B cell (primary cell): Measurements from ENCODE around the gene STEAP1B. TPM values are rescaled to one million over a fixed set of nuclear protein-coding genes. Genes with fewer than 3 reads are reported as not detected.

Experiments
- ATAC-seq: fragments of 200-7000 bp; cut with Tn5 transposase; one replicate; pipeline ENCODE4 v1.10.0; 2021; ENCODE audit warnings: low read depth, mild to moderate bottlenecking, moderate number of reproducible peaks, moderate library complexity
- CTCF ChIA-PET: fragments of 350-600 bp; sonication (Branson Sonifier 250); formaldehyde crosslinking; loops from one replicate; lab custom pipeline; 2021; ENCODE audit warnings: antibody characterized with exemption, inconsistent platforms; lab: Charles Lee
- POLR2A ChIA-PET: fragments of 350-600 bp; sonication (Branson Sonifier 250); formaldehyde crosslinking; loops from one replicate; lab custom pipeline; 2021; ENCODE audit warnings: antibody characterized with exemption; lab: Charles Lee
- DNase-seq: peaks from one replicate; pipeline ENCODE4 v3.0.0; 2013
- H2AFZ ChIP-seq: 2 replicates; pipeline ENCODE4 v1.6.1; 2012; ENCODE audit warnings: mild to moderate bottlenecking, low read depth, low read length; ENCODE audit not compliant: insufficient read depth, poor library complexity, severe bottlenecking
- H3K27ac ChIP-seq, 2 donors: 1 replicate in 1 of 2; 2 replicates in 1 of 2; pipeline ENCODE4 v1.5.1; 2012 to 2013; ENCODE audit warnings: low read length in 2 of 2, mild to moderate bottlenecking in 2 of 2, moderate library complexity in 1 of 2
- H3K27me3 ChIP-seq, 4 experiments: fragments of 200-600 bp in 1 of 4; sonication (generic) in 1 of 4; replicated peaks in 1 of 4; 1 replicate in 2 of 4; 2 replicates in 2 of 4; pipeline versions ENCODE4 v1.6.1 to v1.7.0; 2013 to 2016; ENCODE audit warnings: low read length in 3 of 4, mild to moderate bottlenecking in 2 of 4, mixed read lengths in 1 of 4, moderate library complexity in 1 of 4; ENCODE audit not compliant: insufficient read depth in 4 of 4, control insufficient read depth in 3 of 4; ENCODE audit errors: control extremely low read depth in 1 of 4
- H3K36me3 ChIP-seq, 2 experiments: replicated peaks in 1 of 2; 1 replicate in 1 of 2; 2 replicates in 1 of 2; pipeline versions ENCODE4 v1.6.1 to v1.7.1; 2013; ENCODE audit warnings: low read length in 1 of 2; ENCODE audit not compliant: insufficient read depth in 2 of 2, control insufficient read depth in 1 of 2; ENCODE audit errors: control extremely low read depth in 1 of 2, extremely low read depth in 1 of 2
- H3K4me1 ChIP-seq, 2 donors: fragments of 200-600 bp in 1 of 2; sonication (generic) in 1 of 2; 1 replicate in 1 of 2; 2 replicates in 1 of 2; pipeline versions ENCODE4 v1.5.1 to v1.6.1; 2013 to 2017; ENCODE audit warnings: low read length in 2 of 2; ENCODE audit not compliant: control insufficient read depth in 2 of 2, insufficient read depth in 2 of 2
- H3K4me2 ChIP-seq: replicated peaks from 2 replicates; pipeline ENCODE3; 2012; ENCODE audit warnings: mild to moderate bottlenecking, low read depth, low read length; ENCODE audit not compliant: poor library complexity, severe bottlenecking
- H3K4me3 ChIP-seq, 5 experiments: fragments of 200-600 bp in 1 of 5; sonication (generic) in 1 of 5; 1 replicate in 3 of 5; 2 replicates in 2 of 5; pipeline versions ENCODE4 v1.5.1 to v1.7.0; 2011 to 2016; ENCODE audit warnings: low read length in 4 of 5, mild to moderate bottlenecking in 4 of 5, low read depth in 2 of 5, control low read depth in 1 of 5, moderate library complexity in 1 of 5; ENCODE audit not compliant: insufficient read depth in 1 of 5; ENCODE audit errors: control extremely low read depth in 1 of 5, extremely low read depth in 1 of 5
- H3K79me2 ChIP-seq: fragments of 200-600 bp; sonication (generic); one replicate; pipeline ENCODE4 v1.6.0; 2016; ENCODE audit warnings: low read length; ENCODE audit not compliant: control insufficient read depth, insufficient read depth
- H3K9ac ChIP-seq: fragments of 200-600 bp; sonication (generic); 2 replicates; pipeline ENCODE4 v1.6.1; 2017; ENCODE audit warnings: mild to moderate bottlenecking, low read length, moderate library complexity
- H3K9me3 ChIP-seq, 3 donors: one replicate each; pipeline versions ENCODE4 v1.6.1 to v1.7.1; 2013; ENCODE audit warnings: low read length in 2 of 3; ENCODE audit not compliant: control insufficient read depth in 2 of 3, insufficient read depth in 1 of 3; ENCODE audit errors: control extremely low read depth in 1 of 3
- H4K20me1 ChIP-seq: 2 replicates; pipeline ENCODE4 v1.6.0; 2012; ENCODE audit warnings: mild to moderate bottlenecking, low read length; ENCODE audit not compliant: insufficient read depth, control insufficient read depth, poor library complexity, severe bottlenecking
- H3K27ac Mint-ChIP-seq: one replicate; pipeline ENCODE4 v1.8.0; 2021; ENCODE audit warnings: mixed read lengths
- H3K27me3 Mint-ChIP-seq: one replicate; pipeline ENCODE4 v1.8.0; 2021; ENCODE audit warnings: mixed read lengths
- H3K4me1 Mint-ChIP-seq: one replicate; pipeline ENCODE4 v1.8.0; 2021; ENCODE audit warnings: mixed read lengths
- H3K4me3 Mint-ChIP-seq: one replicate; pipeline ENCODE4 v1.8.0; 2021; ENCODE audit warnings: mixed read lengths
- H3K9me3 Mint-ChIP-seq: one replicate; pipeline ENCODE4 v1.8.0; 2022; ENCODE audit warnings: mixed read lengths; ENCODE audit not compliant: insufficient read depth
- CTCF ChIP-seq: fragments of 200-600 bp; IDR thresholded peaks from one replicate; pipeline ENCODE4 v1.8.0; 2022; ENCODE audit warnings: antibody characterized with exemption, mild to moderate bottlenecking
- EZH2 ChIP-seq: IDR thresholded peaks from 2 replicates; pipeline ENCODE4 v1.6.1; 2012; ENCODE audit warnings: borderline replicate concordance, low read depth, mild to moderate bottlenecking, moderate library complexity, low read length; ENCODE audit not compliant: insufficient read depth, poor library complexity, severe bottlenecking
- WGBS: methylation state at CpG from one replicate; pipeline ENCODE4 v1.1.5; 2013; ENCODE audit warnings: missing lambda C conversion rate; ENCODE audit not compliant: insufficient coverage; 5-methylcytosine and 5-hydroxymethylcytosine counted together
- intact Hi-C: fragments of 100-400 bp; cut with micrococcal nuclease; formaldehyde crosslinking; loops from one replicate; pipeline ENCODE4 v1.10.0; 2022
- polyA plus RNA-seq: library from polyadenylated mRNA; depleted of rRNA; stranded (reverse); fragments of >200 nt; gene quantifications from 2 replicates; pipeline ENCODE4 v1.2.3, GENCODE V29; 2012
- total RNA-seq, 2 donors: library from RNA; stranded (reverse); fragments of 120-200 nt in 1 of 2; gene quantifications; 1 replicate in 1 of 2; 2 replicates in 1 of 2; pipeline versions ENCODE4 v1.2.3 to v1.2.4, GENCODE V29; 2013 to 2022

STEAP1B gene
- total and polyA plus RNA-seq, 2 donors (not counting 1 experiment from before 2014, with no cell fraction given), result 8.8 to 24.7 TPM

GRCh38 chr7:22548313-22548712 lies 48.3 kb upstream of the STEAP1B start:
- Mint-ChIP-seq H3K4me1 (peaks cover 32% of the 10 kb centered on the region), H3K4me3 (no peak overlapping the region), H3K27ac (no peak overlapping the region), H3K27me3 (peaks cover 14% of the 10 kb centered on the region), H3K9me3 (no peaks in the 10 kb centered on the region)
- Histone ChIP-seq H3K27me3 (peaks cover 0 to 14% (median 4%) of the 10 kb centered on the region in 4 experiments), H3K27ac (no peak overlapping the region), H3K4me1 (peaks cover 29 to 32% of the 10 kb centered on the region in 2 donors), H3K36me3 (no peaks in the 10 kb centered on the region), H3K4me2 (no peak overlapping the region), H3K9me3 (no peaks in the 10 kb centered on the region), H4K20me1 (no peaks in the 10 kb centered on the region), H3K79me2 (no peaks in the 10 kb centered on the region), H3K9ac (no peak overlapping the region), H2AFZ (no peak overlapping the region), H3K4me3 (no peak overlapping the region)
- intact Hi-C loops, result no loop called here
- WGBS, result no CpG with 5 or more reads among the region's 1 CpG
- ChIA-PET CTCF (interaction anchor here (1.0 to 1.5 kb wide), 2 partner anchors 12 to 165 kb away, joined by 3 to 7 read pairs; no protein-coding TSS in a partner anchor), POLR2A (no interaction called here)
- ATAC-seq, result no peak
- no peak for DNase-seq
- TF ChIP-seq CTCF (no peak), EZH2 (no peak)

- Histone ChIP-seq H2AFZ (no peak overlapping the region), H3K4me2 (no peak overlapping the region), H3K9ac (no peak overlapping the region), H3K27me3 (peaks cover 0 to 14% (median 4%) of the 10 kb centered on the region in 4 experiments), H3K36me3 (no peaks in the 10 kb centered on the region), H3K27ac (no peak overlapping the region), H3K4me1 (peaks cover 21 to 23% of the 10 kb centered on the region in 2 donors), H4K20me1 (no peaks in the 10 kb centered on the region), H3K4me3 (no peak overlapping the region), H3K79me2 (no peaks in the 10 kb centered on the region), H3K9me3 (no peaks in the 10 kb centered on the region)
- CTCF ChIA-PET, result no interaction called here
- TF ChIP-seq CTCF (no peak), EZH2 (no peak)
- POLR2A ChIA-PET, result no interaction called here
- H3K4me3 Mint-ChIP-seq, result no peak overlapping the region
- no peaks in the 10 kb centered on the region for H3K9me3 Mint-ChIP-seq
- DNase-seq (no peak), ATAC-seq (no peak)
- peaks cover 25% of the 10 kb centered on the region for H3K4me1 Mint-ChIP-seq
- H3K27ac Mint-ChIP-seq, result no peak overlapping the region
- intact Hi-C loops, result no loop called here
- peaks cover 14% of the 10 kb centered on the region for H3K27me3 Mint-ChIP-seq
- no CpG with 5 or more reads among the region's 3 CpGs for WGBS
Observed at GRCh38 chr7:22546769-22547168, 46.8 kb upstream of the STEAP1B start.
